Stimulated activated CD4-positive, alpha-beta T cell treated with anti-CD3 and anti-CD28 coated beads, TNF-alpha, amount 100 ng/mL, for 48 hours (primary cell): ENCODE data around the gene SPEM2.
A peak's percentile ranks its signal among the peaks of the same experiment; 100 is the strongest.

Source experiments
- DNase-seq, 3 donors: peaks; one replicate each; pipeline ENCODE4 v3.0.0-alpha.2; 2020; ENCODE audit warnings: low read depth in 3 of 3

The SPEM2 gene

GRCh38 chr17:7425316-7425715, at the start of gene SPEM2:
TSS of gene SPEM2 (plus strand) at chr17:7425616. CDS start at chr17:7425689, 73 bp downstream.
- no peak for DNase-seq

GRCh38 chr17:7379134-7379533, 46.3 kb upstream of the SPEM2 start:
- no peak for DNase-seq

- DNase-seq, result no peak
Measured at GRCh38 chr17:7380321-7380720, 45.1 kb upstream of the SPEM2 start.

GRCh38 chr17:7380855-7381683, 44.3 kb upstream of the SPEM2 start, which contains the start of gene TNK1:
TSS of gene TNK1 (plus strand) at chr17:7381089. CDS start at chr17:7382927, 1,838 bp downstream.
- no peak for DNase-seq

- DNase-seq, result no peak
Measured at GRCh38 chr17:7382901-7383300, 42.5 kb upstream of the SPEM2 start.

- DNase-seq, result no peak
Measured at GRCh38 chr17:7383371-7383741, 42.1 kb upstream of the SPEM2 start.

GRCh38 chr17:7383742-7384488, 41.5 kb upstream of the SPEM2 start:
- peak; percentile 57 to 69 (median 62) for DNase-seq

GRCh38 chr17:7384489-7385081, 40.8 kb upstream of the SPEM2 start:
- no peak for DNase-seq

GRCh38 chr17:7388856-7389255, 36.6 kb upstream of the SPEM2 start:
- DNase-seq, result no peak

GRCh38 chr17:7389924-7390910, 35.2 kb upstream of the SPEM2 start:
- no peak for DNase-seq

- no peak for DNase-seq
Measured at GRCh38 chr17:7391307-7391706, 34.1 kb upstream of the SPEM2 start.

GRCh38 chr17:7392696-7393612, 32.5 kb upstream of the SPEM2 start:
- DNase-seq, result no peak

GRCh38 chr17:7393613-7394451, 31.6 kb upstream of the SPEM2 start:
- peak in 1 of 3 donors; percentile 40 for DNase-seq

GRCh38 chr17:7394452-7395191, 30.8 kb upstream of the SPEM2 start, which contains the start of gene PLSCR3:
TSS of gene PLSCR3 (minus strand) at chr17:7394525. CDS start at chr17:7394110, 415 bp downstream.
- peak; percentile 62 to 83 (median 67) for DNase-seq

GRCh38 chr17:7396147-7396546, 29.3 kb upstream of the SPEM2 start:
- no peak for DNase-seq

- DNase-seq, result no peak
Measured at GRCh38 chr17:7398612-7399011, 26.8 kb upstream of the SPEM2 start.

- no peak for DNase-seq
Measured at GRCh38 chr17:7403043-7403726, 22.2 kb upstream of the SPEM2 start.

GRCh38 chr17:7403727-7403976, 21.8 kb upstream of the SPEM2 start:
- no peak for DNase-seq
